Neural progenitor cell (in vitro differentiated cells): ENCODE results near the gene NGRN. TPM values are rescaled to one million over a fixed set of nuclear protein-coding genes. Genes with fewer than 3 reads are reported as not detected.
"Not testable (repeated sequence)": the region's sequence is repeated elsewhere in the genome, so short reads cannot be mapped to it uniquely, and the experiment has no call there.

Experiments
- DNase-seq: peaks from one replicate; pipeline ENCODE4 v3.0.0-alpha.2; 2016; ENCODE audit warnings: low spot score
- H2AFZ ChIP-seq: fragments of 200-600 bp; sonication (generic); replicated peaks from 2 replicates; pipeline ENCODE4 v1.6.1; 2016; ENCODE audit warnings: antibody characterized with exemption
- H3F3A ChIP-seq: fragments of 200-600 bp; sonication (generic); 2 replicates; pipeline ENCODE4 v1.6.1; 2016; ENCODE audit warnings: antibody characterized with exemption, low read depth
- H3K27ac ChIP-seq: fragments of 200-600 bp; sonication (generic); 2 replicates; pipeline ENCODE4 v1.5.1; 2016; ENCODE audit warnings: mild to moderate bottlenecking
- H3K27me3 ChIP-seq: fragments of 200-600 bp; sonication (generic); 2 replicates; pipeline ENCODE4 v1.6.1; 2016; ENCODE audit warnings: mild to moderate bottlenecking, moderate library complexity
- H3K36me3 ChIP-seq: fragments of 200-600 bp; sonication (generic); 2 replicates; pipeline ENCODE4 v1.5.1; 2016
- H3K4me1 ChIP-seq: fragments of 200-600 bp; sonication (generic); 2 replicates; pipeline ENCODE4 v1.6.1; 2016; ENCODE audit warnings: mixed run types
- H3K4me2 ChIP-seq: fragments of 200-600 bp; sonication (generic); 2 replicates; pipeline ENCODE4 v1.6.1; 2016
- H3K4me3 ChIP-seq: fragments of 200-600 bp; sonication (generic); 2 replicates; pipeline ENCODE4 v1.5.1; 2016
- H3K79me2 ChIP-seq: fragments of 200-600 bp; sonication (generic); 2 replicates; pipeline ENCODE4 v1.6.1; 2016; ENCODE audit warnings: low read depth
- H3K9ac ChIP-seq: fragments of 200-600 bp; sonication (generic); 2 replicates; pipeline ENCODE4 v1.6.1; 2016
- H3K9me3 ChIP-seq: fragments of 200-600 bp; sonication (generic); 2 replicates; pipeline ENCODE4 v1.5.1; 2016; ENCODE audit warnings: low read depth
- H4K20me1 ChIP-seq: fragments of 200-600 bp; sonication (generic); 2 replicates; pipeline ENCODE4 v1.6.1; 2016; ENCODE audit warnings: low read depth
- H3K27ac Mint-ChIP-seq: 3 replicates; pipeline ENCODE4 v1.8.0; 2021; ENCODE audit warnings: mixed read lengths
- H3K27me3 Mint-ChIP-seq: 2 replicates; pipeline ENCODE4 v1.8.0; 2022; ENCODE audit warnings: low read depth, mild to moderate bottlenecking, inconsistent platforms, moderate library complexity, mixed read lengths; ENCODE audit not compliant: insufficient read depth
- H3K36me3 Mint-ChIP-seq: 3 replicates; pipeline ENCODE4 v1.8.0; 2021; ENCODE audit warnings: mixed read lengths
- H3K4me1 Mint-ChIP-seq: 3 replicates; pipeline ENCODE4 v1.8.0; 2021; ENCODE audit warnings: mixed read lengths
- H3K4me3 Mint-ChIP-seq: 3 replicates; pipeline ENCODE4 v1.8.0; 2021; ENCODE audit warnings: mild to moderate bottlenecking, moderate library complexity, mixed read lengths
- H3K9me3 Mint-ChIP-seq: 3 replicates; pipeline ENCODE4 v1.8.0; 2020; ENCODE audit warnings: mixed read lengths
- CTCF ChIP-seq: fragments of 200-600 bp; sonication (generic); IDR thresholded peaks from 2 replicates; pipeline ENCODE4 v1.5.1; 2017; ENCODE audit warnings: antibody characterized with exemption, mild to moderate bottlenecking
- EZH2 ChIP-seq: fragments of 200-600 bp; sonication (generic); IDR thresholded peaks from 2 replicates; pipeline ENCODE4 v1.6.1; 2017; ENCODE audit warnings: antibody characterized with exemption, mild to moderate bottlenecking, moderate library complexity
- EZH2phosphoT487 ChIP-seq: fragments of 200-600 bp; sonication (generic); IDR thresholded peaks from 2 replicates; pipeline ENCODE4 v1.6.1; 2017; ENCODE audit warnings: antibody characterized with exemption
- total RNA-seq: library from RNA; depleted of rRNA; stranded (reverse); fragments of >200 nt; gene quantifications from 2 replicates; pipeline ENCODE4 v1.2.3, GENCODE V29; 2015; ENCODE audit warnings: low replicate concordance

Gene NGRN
- total RNA-seq, 1 donor from 2014 or later: 47.8 TPM

GRCh38 chr15:90300541-90300940, 35.1 kb downstream of the NGRN start:
- no peak for DNase-seq
- no peak overlapping the region for H3K27ac ChIP-seq
- H3K27ac Mint-ChIP-seq: no peak overlapping the region
- no peak overlapping the region for H2AFZ ChIP-seq
- H3K9me3 Mint-ChIP-seq: no peaks in the 10 kb centered on the region
- no peaks in the 10 kb centered on the region for H3K36me3 ChIP-seq
- H3K4me1 Mint-ChIP-seq: peaks cover 2% of the 10 kb centered on the region
- H3K4me3 Mint-ChIP-seq: no peak overlapping the region
- no peaks in the 10 kb centered on the region for H3K9me3 ChIP-seq
- no peaks in the 10 kb centered on the region for H4K20me1 ChIP-seq
- H3K36me3 Mint-ChIP-seq: no peaks in the 10 kb centered on the region
- H3K79me2 ChIP-seq: no peaks in the 10 kb centered on the region
- no peak overlapping the region for H3K4me2 ChIP-seq
- H3K27me3 ChIP-seq: no peaks in the 10 kb centered on the region
- peaks cover 5% of the 10 kb centered on the region for H3F3A ChIP-seq
- H3K4me1 ChIP-seq: peaks cover 10% of the 10 kb centered on the region
- TF ChIP-seq CTCF (no peak), EZH2 (no peak), EZH2phosphoT487 (no peak)
- no peak overlapping the region for H3K4me3 ChIP-seq
- peaks cover 3% of the 10 kb centered on the region for H3K27me3 Mint-ChIP-seq
- no peak overlapping the region for H3K9ac ChIP-seq

GRCh38 chr15:90300988-90301706, 35.7 kb downstream of the NGRN start:
- Histone ChIP-seq H3K4me2 (no peak overlapping the region), H3K79me2 (no peaks in the 10 kb centered on the region), H4K20me1 (no peaks in the 10 kb centered on the region), H3K9ac (no peak overlapping the region), H3K27ac (no peak overlapping the region), H3K27me3 (no peaks in the 10 kb centered on the region), H3K36me3 (no peaks in the 10 kb centered on the region), H3K4me1 (peaks cover 10% of the 10 kb centered on the region), H3K9me3 (no peaks in the 10 kb centered on the region), H3F3A (peaks cover 5% of the 10 kb centered on the region), H2AFZ (peak overlapping the region; percentile 55), H3K4me3 (no peak overlapping the region)
- TF ChIP-seq CTCF (peak; percentile 96), EZH2phosphoT487 (no peak)
- Mint-ChIP-seq H3K4me1 (peaks cover 3% of the 10 kb centered on the region), H3K4me3 (no peak overlapping the region), H3K36me3 (no peaks in the 10 kb centered on the region), H3K9me3 (no peaks in the 10 kb centered on the region), H3K27ac (no peak overlapping the region), H3K27me3 (peaks cover 3% of the 10 kb centered on the region)
- DNase-seq: peak; percentile 85

GRCh38 chr15:90301707-90302300, 36.3 kb downstream of the NGRN start:
- Histone ChIP-seq H3K27ac (no peak overlapping the region), H3K79me2 (no peaks in the 10 kb centered on the region), H3K4me1 (peaks cover 10% of the 10 kb centered on the region), H2AFZ (peak overlapping the region; percentile 55), H3F3A (peaks cover 5% of the 10 kb centered on the region), H3K9me3 (no peaks in the 10 kb centered on the region), H4K20me1 (no peaks in the 10 kb centered on the region), H3K9ac (no peak overlapping the region), H3K4me2 (peak overlapping the region; percentile 3), H3K27me3 (no peaks in the 10 kb centered on the region), H3K36me3 (no peaks in the 10 kb centered on the region), H3K4me3 (no peak overlapping the region)
- DNase-seq: no peak
- Mint-ChIP-seq H3K27ac (no peak overlapping the region), H3K4me3 (no peak overlapping the region), H3K36me3 (no peaks in the 10 kb centered on the region), H3K4me1 (peaks cover 5% of the 10 kb centered on the region), H3K9me3 (no peaks in the 10 kb centered on the region), H3K27me3 (peaks cover 3% of the 10 kb centered on the region)
- no peak for TF ChIP-seq EZH2phosphoT487

GRCh38 chr15:90305355-90305754, 39.9 kb downstream of the NGRN start:
- H3K9ac ChIP-seq, H3K27me3 ChIP-seq, H3K4me1 ChIP-seq, DNase-seq, H3K36me3 ChIP-seq, H3K9me3 ChIP-seq, H3K27ac ChIP-seq, H3K4me3 ChIP-seq, H3K4me1 Mint-ChIP-seq, H4K20me1 ChIP-seq, H3K4me2 ChIP-seq, H3K36me3 Mint-ChIP-seq, H3K27ac Mint-ChIP-seq, H3K4me3 Mint-ChIP-seq, H3K9me3 Mint-ChIP-seq, H3F3A ChIP-seq, H3K27me3 Mint-ChIP-seq, H2AFZ ChIP-seq, H3K79me2 ChIP-seq: not testable (repeated sequence)
